ENCODE results near the gene SPATA20. TPM values are rescaled to one million over a fixed set of nuclear protein-coding genes. Genes with fewer than 3 reads are reported as not detected.

Gene SPATA20
- polyA plus RNA-seq, 2 of the 4 experiments (the other 2 are of a cell fraction), result 34.4 to 110 TPM

- ChIA-PET POLR2A (no interaction called here), CTCF (interaction anchor here (0.7 to 8.1 kb wide), 7 partner anchors 9 to 62 kb away, joined by 3 to 99 read pairs (median 4); no protein-coding TSS in a partner anchor)
- no peak for TF ChIP-seq HDAC2 (IDR thresholded peaks at IDR 0.05)
- 0 out of 2 replicates have a peak, but pooled peaks have one; percentile 3 for TF ChIP-seq BHLHE40 (IDR thresholded peaks at IDR 0.05; ENCODE audit: low read depth, low read length)
- TF ChIP-seq POLR2A (IDR thresholded peaks at IDR 0.05; ENCODE audit: low read length), result no peak
- no peak for TF ChIP-seq ESRRA (IDR thresholded peaks at IDR 0.05; ENCODE audit: borderline replicate concordance, low read length)
- TF ChIP-seq USF2 (IDR thresholded peaks at IDR 0.05), result peak; percentile 74
- TF ChIP-seq FOXS1 (CRISPR knock-in tag; IDR thresholded peaks at IDR 0.05), result no peak
- TF ChIP-seq ZFP36 (IDR thresholded peaks at IDR 0.05; ENCODE audit: borderline replicate concordance, partially characterized antibody), result no peak
- TF ChIP-seq PHF8 (IDR thresholded peaks at IDR 0.05; ENCODE audit: borderline replicate concordance, low read depth), result no peak
- no peak for TF ChIP-seq CHD2 (IDR thresholded peaks at IDR 0.05; ENCODE audit: low read length, partially characterized antibody)
- TF ChIP-seq MYC (IDR thresholded peaks at IDR 0.05; ENCODE audit: borderline replicate concordance, low read length), result no peak
- no peak for TF ChIP-seq ATOH8 (CRISPR knock-in tag; IDR thresholded peaks at IDR 0.05; ENCODE audit: low read depth)
- TF ChIP-seq ELK1 (IDR thresholded peaks at IDR 0.05; ENCODE audit: low read depth, low read length), result no peak
- H3K4me2 ChIP-seq, result no peak overlapping the region
- FAIRE-seq (no peak), DNase-seq (ENCODE audit: low read depth in 1 of 2, low spot score in 1 of 2) (peak; percentile 63 to 69), ATAC-seq (no peak)
- no peaks in the 10 kb centered on the region for H3K9me3 ChIP-seq
- H3K4me1 ChIP-seq, result peaks cover 31% of the 10 kb centered on the region
- WGBS (ENCODE audit: missing lambda C conversion rate), result 70% methylated on average over 10 of the region's 10 CpGs
- H3K4me3 ChIP-seq, result no peak overlapping the region
- H3K27ac ChIP-seq, result no peak overlapping the region
Measured at GRCh38 chr17:50565402-50566350, 18.7 kb downstream of the SPATA20 start.

DNA sequence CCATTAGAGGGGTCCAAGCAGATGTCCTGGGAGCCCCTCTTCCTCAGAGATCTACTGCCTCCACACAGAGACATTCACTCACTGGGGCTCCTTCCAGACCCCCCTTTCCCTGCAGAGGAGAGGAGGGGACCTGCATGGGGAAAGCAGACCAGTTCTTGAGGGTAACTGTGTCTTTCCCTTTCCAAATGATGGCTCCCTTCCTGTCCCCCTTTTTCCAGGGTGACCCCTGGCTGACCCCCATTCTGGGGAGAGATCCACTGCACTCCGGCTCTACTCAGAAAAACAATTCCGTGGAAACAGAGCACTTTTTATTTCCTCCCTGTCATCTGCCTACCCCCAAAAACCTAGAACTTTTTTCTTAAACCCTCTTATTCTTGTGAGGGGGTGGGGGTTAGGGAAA is 19.9 kb downstream of the SPATA20 start:
- TF ChIP-seq CHD4 (IDR thresholded peaks at IDR 0.05; ENCODE audit: borderline replicate concordance) (no peak), HOXA7 (CRISPR knock-in tag; IDR thresholded peaks at IDR 0.05) (no peak), SREBF2 (IDR thresholded peaks at IDR 0.05) (no peak), EHF (CRISPR knock-in tag; IDR thresholded peaks at IDR 0.05) (no peak), CBX2 (IDR thresholded peaks at IDR 0.05; ENCODE audit: borderline replicate concordance, low read depth) (no peak), ESRRA (IDR thresholded peaks at IDR 0.05; ENCODE audit: borderline replicate concordance, low read length) (no peak), EHMT2 (IDR thresholded peaks at IDR 0.05; ENCODE audit: low read depth) (no peak), RARB (CRISPR knock-in tag; IDR thresholded peaks at IDR 0.05) (no peak), KDM1A (IDR thresholded peaks at IDR 0.05; ENCODE audit: low read depth) (no peak), ELK1 (IDR thresholded peaks at IDR 0.05; ENCODE audit: low read depth, low read length) (no peak), GATA3 (IDR thresholded peaks at IDR 0.05; ENCODE audit: borderline replicate concordance) (no peak), KDM5A (IDR thresholded peaks at IDR 0.05) (no peak), HDAC2 (IDR thresholded peaks at IDR 0.05) (no peak)
- TF ChIP-seq, protein P1, sequence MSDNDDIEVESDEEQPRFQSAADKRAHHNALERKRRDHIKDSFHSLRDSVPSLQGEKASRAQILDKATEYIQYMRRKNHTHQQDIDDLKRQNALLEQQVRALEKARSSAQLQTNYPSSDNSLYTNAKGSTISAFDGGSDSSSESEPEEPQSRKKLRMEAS (IDR thresholded peaks at IDR 0.05), result no peak
- TF ChIP-seq, protein P2, sequence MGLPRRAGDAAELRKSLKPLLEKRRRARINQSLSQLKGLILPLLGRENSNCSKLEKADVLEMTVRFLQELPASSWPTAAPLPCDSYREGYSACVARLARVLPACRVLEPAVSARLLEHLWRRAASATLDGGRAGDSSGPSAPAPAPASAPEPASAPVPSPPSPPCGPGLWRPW (IDR thresholded peaks at IDR 0.05), result no peak
- POLR2A ChIA-PET, result no interaction called here
- no peak for DNase-seq (ENCODE audit: low read depth in 1 of 2, low spot score in 1 of 2)
- FAIRE-seq, result no peak
- Histone ChIP-seq H3K4me3 (no peak overlapping the region), H3K9me3 (no peaks in the 10 kb centered on the region), H3K4me2 (no peak overlapping the region), H3K27ac (no peak overlapping the region), H3K4me1 (peaks cover 28% of the 10 kb centered on the region)
- ATAC-seq, result no peak
- CTCF ChIA-PET, result interaction anchor here (0.6 to 8.1 kb wide), 5 partner anchors 8 to 138 kb away, joined by 3 to 99 read pairs (median 4); no protein-coding TSS in a partner anchor
- WGBS (ENCODE audit: missing lambda C conversion rate), result 65% methylated on average over 2 of the region's 2 CpGs

Data from A549 (cell line).